ENCODE results near the gene GPR132.

The GPR132 gene

DNA sequence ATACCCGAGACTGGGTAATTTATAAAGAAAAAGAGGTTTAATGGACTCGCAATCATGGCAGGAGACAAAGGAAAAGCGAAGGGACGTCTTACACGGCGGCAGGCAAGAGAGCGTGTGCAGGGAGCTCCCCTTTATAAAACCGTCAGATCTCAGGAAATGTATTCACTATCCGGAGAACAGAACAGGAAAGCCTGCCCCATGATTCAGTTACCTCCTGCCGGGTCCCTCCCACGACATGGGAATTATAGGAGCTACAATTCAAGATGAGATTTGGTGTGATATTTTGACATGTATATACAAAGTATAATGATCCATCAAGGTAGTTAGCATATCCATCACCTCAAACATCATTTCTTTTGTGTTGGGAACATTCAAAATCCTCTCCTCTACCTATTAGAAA lies 42.1 kb downstream of the GPR132 start:
- H3K9ac ChIP-seq (ENCODE audit: low read length), result no peak overlapping the region
- no peak overlapping the region for H3K27ac ChIP-seq (ENCODE audit: low read depth, low read length, poor library complexity, severe bottlenecking)
- peaks cover 21% of the 10 kb centered on the region for H3K36me3 ChIP-seq (ENCODE audit: insufficient read depth, low read length)
- H4K20me1 ChIP-seq (ENCODE audit: insufficient read depth, low read length), result no peaks in the 10 kb centered on the region
- no peak overlapping the region for H3K4me3 ChIP-seq (ENCODE audit: low read depth, low read length, poor library complexity, severe bottlenecking)
- H3K4me2 ChIP-seq (ENCODE audit: low read length), result no peak overlapping the region
- peaks cover 49% of the 10 kb centered on the region for H3K4me1 ChIP-seq (ENCODE audit: insufficient read depth, low read length, severe bottlenecking)
- peaks cover 23% of the 10 kb centered on the region for H3K79me2 ChIP-seq (ENCODE audit: insufficient read depth, low read length)
- no peaks in the 10 kb centered on the region for H3K9me3 ChIP-seq (ENCODE audit: low read length)
- H2AFZ ChIP-seq (ENCODE audit: low read length), result no peak overlapping the region
- TF ChIP-seq, protein P1, sequence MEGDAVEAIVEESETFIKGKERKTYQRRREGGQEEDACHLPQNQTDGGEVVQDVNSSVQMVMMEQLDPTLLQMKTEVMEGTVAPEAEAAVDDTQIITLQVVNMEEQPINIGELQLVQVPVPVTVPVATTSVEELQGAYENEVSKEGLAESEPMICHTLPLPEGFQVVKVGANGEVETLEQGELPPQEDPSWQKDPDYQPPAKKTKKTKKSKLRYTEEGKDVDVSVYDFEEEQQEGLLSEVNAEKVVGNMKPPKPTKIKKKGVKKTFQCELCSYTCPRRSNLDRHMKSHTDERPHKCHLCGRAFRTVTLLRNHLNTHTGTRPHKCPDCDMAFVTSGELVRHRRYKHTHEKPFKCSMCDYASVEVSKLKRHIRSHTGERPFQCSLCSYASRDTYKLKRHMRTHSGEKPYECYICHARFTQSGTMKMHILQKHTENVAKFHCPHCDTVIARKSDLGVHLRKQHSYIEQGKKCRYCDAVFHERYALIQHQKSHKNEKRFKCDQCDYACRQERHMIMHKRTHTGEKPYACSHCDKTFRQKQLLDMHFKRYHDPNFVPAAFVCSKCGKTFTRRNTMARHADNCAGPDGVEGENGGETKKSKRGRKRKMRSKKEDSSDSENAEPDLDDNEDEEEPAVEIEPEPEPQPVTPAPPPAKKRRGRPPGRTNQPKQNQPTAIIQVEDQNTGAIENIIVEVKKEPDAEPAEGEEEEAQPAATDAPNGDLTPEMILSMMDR (IDR thresholded peaks at IDR 0.05; ENCODE audit: low read length), result no peak
- TF ChIP-seq EZH2 (IDR thresholded peaks at IDR 0.05; ENCODE audit: borderline replicate concordance, low read length), result no peak
- H3F3A ChIP-seq (ENCODE audit: insufficient read depth, low read length), result 0 out of 2 replicates have a peak, but pooled peaks cover 6% of the 10 kb centered on the region
- H3K27me3 ChIP-seq (ENCODE audit: insufficient read depth, low read length), result 0 out of 2 replicates have a peak, but pooled peaks cover 5% of the 10 kb centered on the region
- H3K9me2 ChIP-seq (ENCODE audit: low read depth, low read length), result no peaks in the 10 kb centered on the region

DNA sequence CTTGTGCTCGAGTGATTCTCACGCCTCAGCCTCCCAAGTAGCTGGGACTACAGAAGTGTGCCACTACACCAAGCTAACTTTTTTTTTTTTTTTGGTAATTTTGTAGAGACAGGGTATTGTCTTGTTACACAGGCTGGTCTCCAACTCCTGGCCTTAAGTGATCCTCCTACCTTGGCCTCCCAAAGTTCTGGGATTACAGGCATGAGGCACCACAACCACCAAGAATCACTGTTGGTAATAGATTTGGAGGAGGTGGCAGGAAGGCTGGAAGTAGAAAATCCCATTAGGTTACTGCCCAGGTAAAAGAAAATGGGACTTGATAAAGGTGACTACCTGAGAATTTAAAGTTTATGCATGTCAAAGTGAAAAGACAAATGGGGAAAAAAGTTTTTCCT lies 43.0 kb downstream of the GPR132 start:
- H3K4me1 ChIP-seq (ENCODE audit: insufficient read depth, low read length, severe bottlenecking), result peaks cover 56% of the 10 kb centered on the region
- H2AFZ ChIP-seq (ENCODE audit: low read length), result no peak overlapping the region
- TF ChIP-seq EZH2 (IDR thresholded peaks at IDR 0.05; ENCODE audit: borderline replicate concordance, low read length), result no peak
- TF ChIP-seq, protein P1 (IDR thresholded peaks at IDR 0.05; ENCODE audit: low read length), result no peak
- H3K4me2 ChIP-seq (ENCODE audit: low read length), result peak overlapping the region; percentile 91
- H3K9me3 ChIP-seq (ENCODE audit: low read length), result no peaks in the 10 kb centered on the region
- H3K9me2 ChIP-seq (ENCODE audit: low read depth, low read length), result no peaks in the 10 kb centered on the region
- peak overlapping the region; percentile 97 for H3K9ac ChIP-seq (ENCODE audit: low read length)
- peaks cover 32% of the 10 kb centered on the region for H3K79me2 ChIP-seq (ENCODE audit: insufficient read depth, low read length)
- 0 out of 2 replicates have a peak, but pooled peaks cover 6% of the 10 kb centered on the region for H3F3A ChIP-seq (ENCODE audit: insufficient read depth, low read length)
- H3K27me3 ChIP-seq (ENCODE audit: insufficient read depth, low read length), result no peaks in the 10 kb centered on the region
- H3K36me3 ChIP-seq (ENCODE audit: insufficient read depth, low read length), result peaks cover 26% of the 10 kb centered on the region
- H3K27ac ChIP-seq (ENCODE audit: low read depth, low read length, poor library complexity, severe bottlenecking), result no peak overlapping the region
- no peaks in the 10 kb centered on the region for H4K20me1 ChIP-seq (ENCODE audit: insufficient read depth, low read length)
- peak overlapping the region; percentile 87 for H3K4me3 ChIP-seq (ENCODE audit: low read depth, low read length, poor library complexity, severe bottlenecking)

DNA sequence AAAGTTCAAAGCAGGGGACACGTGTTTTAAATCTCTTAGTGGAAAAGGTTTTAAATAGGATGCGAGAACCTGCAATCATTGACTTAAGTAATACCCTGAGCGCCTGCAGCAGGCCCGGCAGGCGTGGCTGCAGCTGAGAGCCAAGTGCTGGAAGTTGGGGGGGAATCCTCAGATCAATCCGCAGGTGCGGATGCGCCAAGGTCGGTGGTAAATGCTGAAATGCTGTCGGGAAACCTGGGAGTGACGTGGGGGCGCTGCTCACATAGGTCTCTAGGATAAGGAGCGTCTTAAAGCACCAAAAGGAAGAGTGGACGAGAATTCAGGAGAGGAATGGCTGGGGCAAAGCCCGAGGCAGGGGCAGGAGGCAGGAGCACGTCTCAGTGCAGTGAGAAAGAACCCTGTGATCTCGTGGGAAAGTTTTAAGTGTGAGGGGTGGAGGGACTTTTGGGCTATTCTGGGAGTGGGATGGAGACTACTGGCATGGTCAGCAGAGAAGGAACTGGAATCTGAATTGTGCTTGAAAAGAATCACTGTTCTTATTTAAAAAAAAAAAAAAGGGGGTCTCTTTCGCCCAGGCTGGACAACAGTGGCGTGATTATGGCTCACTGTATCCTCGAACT lies 43.5 kb downstream of the GPR132 start:
- Histone ChIP-seq H4K20me1 (ENCODE audit: insufficient read depth, low read length) (no peaks in the 10 kb centered on the region), H3K27me3 (ENCODE audit: insufficient read depth, low read length) (no peaks in the 10 kb centered on the region), H3K9me2 (ENCODE audit: low read depth, low read length) (no peaks in the 10 kb centered on the region), H3K4me3 (ENCODE audit: low read depth, low read length, poor library complexity, severe bottlenecking) (peak overlapping the region; percentile 87), H3K9me3 (ENCODE audit: low read length) (no peaks in the 10 kb centered on the region), H3K79me2 (ENCODE audit: insufficient read depth, low read length) (peaks cover 37% of the 10 kb centered on the region), H3K4me1 (ENCODE audit: insufficient read depth, low read length, severe bottlenecking) (peaks cover 56% of the 10 kb centered on the region), H3K9ac (ENCODE audit: low read length) (peak overlapping the region; percentile 97), H2AFZ (ENCODE audit: low read length) (no peak overlapping the region), H3F3A (ENCODE audit: insufficient read depth, low read length) (0 out of 2 replicates have a peak, but pooled peaks cover 6% of the 10 kb centered on the region), H3K36me3 (ENCODE audit: insufficient read depth, low read length) (peaks cover 29% of the 10 kb centered on the region), H3K27ac (ENCODE audit: low read depth, low read length, poor library complexity, severe bottlenecking) (peak overlapping the region; percentile 55), H3K4me2 (ENCODE audit: low read length) (peak overlapping the region; percentile 91)
- TF ChIP-seq, protein P1 (IDR thresholded peaks at IDR 0.05; ENCODE audit: low read length), result peak; percentile 57
- no peak for TF ChIP-seq EZH2 (IDR thresholded peaks at IDR 0.05; ENCODE audit: borderline replicate concordance, low read length)

All from OCI-LY1 (cell line).